ENCODE data around the gene ZNF311.
A peak's percentile ranks its signal among the peaks of the same experiment; 100 is the strongest.

Gene ZNF311

DNA sequence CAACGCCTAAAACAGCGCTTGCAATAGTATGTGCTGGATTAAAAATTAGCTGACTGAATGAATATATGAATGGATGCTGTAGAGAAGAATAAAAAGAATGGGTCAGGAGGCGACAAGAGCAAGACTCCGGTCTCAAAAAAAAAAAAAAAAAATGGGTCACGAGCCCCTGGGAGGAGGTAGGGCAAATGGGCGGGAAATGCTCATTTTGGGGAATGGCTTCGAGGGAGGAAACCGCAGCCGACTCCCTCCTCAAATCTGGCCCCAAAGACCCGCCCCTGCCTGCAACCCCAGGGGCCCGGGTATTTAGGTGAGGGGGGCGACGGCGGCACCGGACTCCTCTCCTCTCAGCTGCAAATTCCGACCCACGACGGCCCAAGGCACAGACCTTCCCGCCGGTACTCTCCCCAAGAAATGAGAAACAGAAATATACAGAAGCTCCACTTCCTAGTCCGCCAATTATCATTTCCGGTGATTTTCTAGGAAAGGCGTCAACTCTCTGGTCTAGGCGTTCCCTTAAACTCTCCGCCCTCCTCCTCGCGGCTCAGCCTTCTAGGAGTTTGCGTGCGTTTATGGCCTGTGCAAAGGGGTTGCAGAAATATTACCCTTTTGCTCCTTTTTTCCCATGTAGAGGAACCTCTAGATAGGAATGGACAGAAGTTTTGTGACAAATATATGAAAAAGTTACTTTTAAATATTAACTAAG, at the start of gene ZNF311:
Gene ZNF311, minus strand, starts transcription at position 133 of the 703 bp plus-strand sequence. CDS start 1,361 bp downstream, outside the sequence.
- DNase-seq: no peak

GRCh38 chr6:29051680-29052079, 46.6 kb upstream of the ZNF311 start:
- DNase-seq: no peak

- no peak for DNase-seq
These were observed 40.0 kb upstream of the ZNF311 start, which contains the start of gene OR2W1 for GRCh38 chr6:29045075-29045474. Gene OR2W1 (minus strand): TSS chr6:29045175. CDS start chr6:29045175, 0 bp downstream.

DNA sequence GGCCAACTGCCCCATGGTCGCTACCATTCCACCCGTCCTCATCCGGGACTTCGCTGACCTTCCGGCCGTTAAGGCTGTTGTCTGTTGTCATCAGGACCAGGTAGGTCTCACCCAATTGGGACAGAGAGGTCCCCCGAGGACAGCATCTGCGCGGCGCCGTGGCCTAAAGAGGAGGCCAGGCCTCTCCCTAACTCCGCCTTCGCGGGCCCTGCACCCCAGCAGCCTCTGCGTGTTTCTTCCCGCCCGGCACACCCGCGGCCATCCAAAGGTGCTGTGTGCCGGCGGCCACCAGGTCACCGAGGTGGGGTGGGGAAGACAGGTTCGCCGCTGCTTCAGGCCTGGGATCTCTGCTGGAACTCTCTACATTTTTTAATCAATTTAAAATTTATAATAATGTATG, 30.8 kb upstream of the ZNF311 start:
- no peak for DNase-seq

DNA sequence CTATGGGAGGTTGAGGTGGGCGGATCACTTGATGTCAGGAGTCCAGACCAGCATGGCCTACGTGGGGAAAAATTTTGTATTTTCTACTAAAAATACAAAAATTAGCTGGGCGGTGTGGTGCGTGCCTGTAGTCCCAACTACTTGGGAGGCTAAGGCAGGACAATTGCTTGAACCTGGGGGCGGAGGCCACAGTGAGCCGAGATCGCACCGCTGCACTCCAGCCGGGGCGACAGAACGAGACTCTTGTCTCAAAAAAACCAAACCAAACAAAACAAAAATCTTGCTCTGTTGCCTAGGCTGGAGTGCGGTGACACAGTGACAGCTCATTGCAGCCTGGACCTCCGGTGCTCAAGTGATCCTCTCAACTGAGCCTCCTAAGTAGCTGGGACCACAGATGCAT, 23.7 kb upstream of the ZNF311 start:
- DNase-seq: no peak

DNA sequence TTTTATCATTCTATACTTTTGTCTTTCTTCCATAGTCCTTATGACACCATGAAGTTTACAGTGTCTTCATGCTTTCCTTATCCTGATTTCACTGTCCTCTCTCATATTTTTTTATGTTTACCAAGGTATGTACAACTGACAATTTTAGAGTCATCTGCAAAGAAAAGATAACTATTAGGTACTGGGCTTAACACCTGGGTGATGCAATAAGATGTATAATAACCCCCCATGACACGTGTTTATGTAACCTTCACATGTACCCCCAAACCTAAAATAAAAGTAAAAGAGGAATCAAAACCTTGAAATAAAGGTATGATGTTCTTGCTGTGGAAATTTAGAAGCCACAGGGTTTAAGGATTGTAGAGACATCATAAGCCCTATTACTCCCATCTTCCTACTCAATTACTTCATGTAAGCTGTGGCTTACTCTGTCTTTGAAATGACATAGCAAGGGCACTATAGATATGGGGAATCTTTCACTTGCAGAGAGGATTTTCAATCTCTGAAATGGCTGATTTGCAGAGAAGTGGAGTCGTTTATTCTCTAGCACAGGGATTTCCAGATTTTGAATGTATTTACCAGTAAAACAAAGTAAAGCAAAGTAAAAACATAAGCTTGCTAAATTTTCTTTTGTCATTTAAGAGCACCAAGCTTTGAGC, 20.9 kb upstream of the ZNF311 start:
- DNase-seq: no peak

DNA sequence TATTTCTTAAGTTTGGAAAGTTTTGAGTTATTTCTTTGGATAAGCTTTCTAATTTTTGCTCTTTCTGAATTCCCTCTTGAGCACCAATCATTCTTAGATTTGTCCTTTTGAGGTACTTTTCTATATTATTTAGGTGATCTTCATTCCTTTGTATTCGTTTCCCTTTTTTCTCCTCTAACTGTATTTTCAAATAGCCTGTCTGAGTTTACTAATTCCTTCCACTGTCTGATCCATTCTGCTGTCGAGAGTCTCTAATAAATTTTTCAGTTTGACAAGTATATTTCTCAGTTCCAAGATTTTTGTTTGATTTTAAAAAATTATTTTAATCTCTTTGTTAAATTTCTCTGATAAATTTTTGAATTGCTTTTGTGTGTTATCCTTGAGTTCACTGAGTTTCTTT, 16.3 kb upstream of the ZNF311 start:
- DNase-seq: no peak

- DNase-seq: no peak
These were observed 14.5 kb upstream of the ZNF311 start for GRCh38 chr6:29019629-29020028.

GRCh38 chr6:29017428-29017802, 12.3 kb upstream of the ZNF311 start:
- no peak for DNase-seq

GRCh38 chr6:29016559-29017427, 11.7 kb upstream of the ZNF311 start:
- DNase-seq: peak; percentile 51

- no peak for DNase-seq
These were observed 9.9 kb upstream of the ZNF311 start for GRCh38 chr6:29014729-29015608.

- peak; percentile 21 for DNase-seq
These were observed 6.2 kb upstream of the ZNF311 start for GRCh38 chr6:29011276-29011734.

DNA sequence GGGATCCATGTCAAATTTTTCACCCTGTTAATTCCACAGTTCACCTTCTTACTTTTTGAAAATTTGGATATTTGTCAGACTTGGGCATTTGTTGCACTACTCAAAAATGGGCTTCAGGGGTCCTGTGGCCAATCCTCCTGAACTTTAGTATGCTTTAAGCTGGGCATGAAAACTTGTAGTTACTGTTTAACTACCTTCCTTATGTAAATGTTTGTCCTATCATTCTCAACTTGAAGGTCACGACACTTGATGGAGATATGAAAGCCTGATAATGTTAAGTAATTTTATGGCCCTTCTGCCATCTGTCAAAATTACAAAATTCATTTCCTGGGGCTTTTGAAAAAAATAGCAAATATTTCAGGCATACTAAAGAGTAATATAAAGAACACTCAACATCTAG, 4.2 kb upstream of the ZNF311 start:
- no peak for DNase-seq

DNA sequence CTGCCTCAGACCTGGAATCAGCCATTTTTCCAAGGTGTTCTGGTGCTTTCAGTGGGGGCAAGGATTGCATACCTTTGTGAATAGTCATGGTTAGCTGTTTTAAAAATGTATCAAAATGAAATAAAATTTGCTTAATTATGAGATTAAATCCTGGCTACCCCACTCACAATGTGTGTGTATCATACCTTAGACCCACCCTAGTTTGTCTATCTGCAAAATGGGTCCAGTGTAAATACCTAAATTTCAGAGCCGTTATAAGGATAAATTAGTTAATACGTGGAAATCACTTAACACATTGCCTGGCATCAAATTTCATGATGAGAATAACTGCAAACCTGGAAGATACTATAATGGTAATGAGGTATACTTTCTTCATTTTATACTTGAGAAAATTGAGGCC, 3.0 kb upstream of the ZNF311 start:
- DNase-seq: no peak

GRCh38 chr6:28996844-28997510, 8.1 kb downstream of the ZNF311 start:
- DNase-seq: no peak

- DNase-seq: no peak
These were observed 9.9 kb downstream of the ZNF311 start for GRCh38 chr6:28995093-28995650.

DNA sequence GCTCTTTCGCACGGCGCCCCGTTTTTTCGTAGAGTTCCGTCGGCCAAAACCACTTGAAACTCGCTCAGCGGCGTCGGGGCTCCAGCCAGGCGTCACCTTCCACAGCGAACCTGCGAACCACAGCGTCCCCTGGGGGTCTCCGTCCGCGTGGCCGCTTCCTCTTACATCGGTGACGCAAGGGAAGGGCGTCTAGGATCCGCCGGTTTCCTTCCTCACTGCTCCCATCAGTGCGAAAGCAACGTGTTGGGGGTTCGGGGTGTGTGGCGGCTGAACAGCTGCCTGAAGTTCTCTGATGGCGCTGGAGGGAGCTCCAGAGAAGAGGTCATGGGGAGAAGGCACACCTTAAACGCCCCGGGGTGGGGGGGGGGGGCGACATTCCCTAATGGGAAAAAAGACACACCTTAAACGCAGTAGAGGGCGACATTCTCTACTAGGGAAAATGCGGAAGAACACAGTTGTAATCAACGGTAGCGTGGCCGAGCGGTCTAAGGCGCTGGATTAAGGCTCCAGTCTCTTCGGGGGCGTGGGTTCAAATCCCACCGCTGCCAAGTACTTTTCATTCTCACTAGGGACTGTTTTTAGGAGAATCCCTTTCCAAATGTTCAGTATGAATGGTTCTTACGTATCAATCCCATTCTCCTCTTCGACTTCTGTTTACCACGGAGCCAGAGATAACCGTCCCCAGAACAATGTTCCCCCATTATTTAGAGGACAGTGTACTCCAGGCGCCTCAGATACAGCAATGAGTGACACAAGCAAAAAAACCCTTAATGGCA, 16.4 kb downstream of the ZNF311 start:
- DNase-seq: no peak

GRCh38 chr6:28985462-28986164, 19.5 kb downstream of the ZNF311 start:
- peak; percentile 91 for DNase-seq

GRCh38 chr6:28983838-28984237, 21.3 kb downstream of the ZNF311 start:
- no peak for DNase-seq

All from COR-L47 (cell line).